ENCODE data around the gene SULF2. TPM values are rescaled to one million over a fixed set of nuclear protein-coding genes. Genes with fewer than 3 reads are reported as not detected.
"Not testable (repeated sequence)": the region's sequence is repeated elsewhere in the genome, so short reads cannot be mapped to it uniquely, and the experiment has no call there.

SULF2 gene
- total RNA-seq (1 to 10 TPM; 4.2 to 6.5 TPM), total RNA-seq (0.08 to 1.7 reads per million in 2 donors)

DNA sequence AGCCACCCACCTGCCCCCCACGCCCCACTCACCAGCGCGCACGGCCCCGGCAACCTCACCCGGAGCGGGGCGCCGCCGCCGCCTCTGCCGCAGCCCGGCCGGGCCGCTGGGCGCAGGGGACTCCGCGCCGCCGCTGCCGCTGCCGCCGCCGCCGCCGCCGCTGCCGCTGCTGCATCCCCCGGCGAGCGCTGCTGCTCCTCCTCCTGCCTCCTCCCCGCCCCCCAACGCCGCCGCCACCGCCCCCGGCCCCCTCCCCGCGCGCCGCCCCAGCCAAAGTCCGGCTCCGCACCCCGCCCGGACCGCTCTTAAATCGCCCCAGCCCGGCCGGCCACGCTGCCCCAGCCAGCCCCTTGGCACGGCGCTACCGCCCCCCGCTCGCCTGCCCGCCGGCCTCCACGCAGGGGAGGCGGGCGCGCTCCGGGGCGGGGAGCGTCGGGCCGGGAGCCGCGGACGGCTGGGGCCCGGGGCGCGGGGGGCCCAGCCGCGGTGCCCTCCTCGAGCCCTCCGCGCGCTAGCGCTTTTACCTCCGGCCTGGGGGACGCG is at the start of gene SULF2:
TSS of gene SULF2 (minus strand) at position 171 of the 543 bp plus-strand sequence. CDS start 28,118 bp downstream, outside the sequence.
- Mint-ChIP-seq H3K4me3 (peak within 1 kb of the TSS; percentile 86), H3K4me1 (peaks cover 12% of the 10 kb centered on the region), H3K27ac (no peak within 1 kb of the TSS), H3K36me3 (ENCODE audit: low read depth) (peaks cover 6% of the 10 kb centered on the region), H3K27me3 (peaks cover 75% of the 10 kb centered on the region)
- H3K9me3 ChIP-seq (ENCODE audit: control insufficient read depth, low read length, poor library complexity, severe bottlenecking), result no peaks in the 10 kb centered on the region
- ATAC-seq, result no peak
- DNase-seq, result no peak

DNA sequence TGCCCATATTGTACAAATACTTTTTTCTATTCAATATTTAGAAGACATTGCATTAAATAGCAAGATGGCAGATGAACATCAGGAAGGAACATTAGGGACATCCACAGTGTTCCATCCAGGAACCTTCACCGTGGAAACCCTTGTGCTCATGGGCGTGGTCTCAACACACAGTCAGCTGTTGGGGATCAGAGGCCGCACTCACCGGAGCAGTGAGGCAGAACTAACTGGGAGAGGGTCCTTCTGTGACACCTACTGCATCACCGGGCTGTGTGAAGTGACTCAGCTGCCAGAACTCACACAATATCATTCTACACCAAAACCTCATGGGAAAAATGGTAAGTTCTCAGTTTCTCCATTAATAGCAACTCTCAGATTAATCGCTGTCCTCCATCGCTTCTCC is 46.4 kb upstream of the SULF2 start:
- not testable (repeated sequence) for DNase-seq, H3K27ac Mint-ChIP-seq, ATAC-seq

DNA sequence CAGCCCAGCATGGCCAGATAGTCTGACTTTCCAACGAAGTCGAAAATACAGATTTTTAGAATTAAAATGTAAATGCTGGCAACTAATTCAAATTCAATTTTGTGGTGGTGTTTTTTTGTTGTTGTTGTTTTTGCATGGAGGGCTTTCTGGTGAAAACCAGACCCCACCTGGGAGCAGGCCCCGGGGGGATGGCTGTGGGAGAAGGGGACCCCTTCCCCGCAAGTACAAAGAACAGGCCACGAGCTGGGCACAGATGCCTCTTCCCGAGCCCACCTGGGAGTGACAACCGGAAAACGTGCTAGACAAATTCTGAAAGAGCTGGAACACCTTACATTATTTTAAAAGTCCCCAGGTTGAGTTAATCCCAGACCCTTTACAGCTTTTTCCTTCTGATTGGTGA is 41.4 kb upstream of the SULF2 start:
- not testable (repeated sequence) for H3K4me1 Mint-ChIP-seq; H3K4me3 Mint-ChIP-seq; H3K9me3 ChIP-seq (ENCODE audit: control insufficient read depth, low read length, poor library complexity, severe bottlenecking); H3K27ac Mint-ChIP-seq; DNase-seq; H3K36me3 Mint-ChIP-seq (ENCODE audit: low read depth); ATAC-seq
- peaks cover 26% of the 10 kb centered on the region for H3K27me3 Mint-ChIP-seq

More for the DNA sequence above, 46.4 kb upstream of the SULF2 start:
- H3K36me3 Mint-ChIP-seq (ENCODE audit: low read depth); H3K9me3 ChIP-seq (ENCODE audit: control insufficient read depth, low read length, poor library complexity, severe bottlenecking); H3K27me3 Mint-ChIP-seq; H3K4me1 Mint-ChIP-seq; H3K4me3 Mint-ChIP-seq: not testable (repeated sequence)

DNA sequence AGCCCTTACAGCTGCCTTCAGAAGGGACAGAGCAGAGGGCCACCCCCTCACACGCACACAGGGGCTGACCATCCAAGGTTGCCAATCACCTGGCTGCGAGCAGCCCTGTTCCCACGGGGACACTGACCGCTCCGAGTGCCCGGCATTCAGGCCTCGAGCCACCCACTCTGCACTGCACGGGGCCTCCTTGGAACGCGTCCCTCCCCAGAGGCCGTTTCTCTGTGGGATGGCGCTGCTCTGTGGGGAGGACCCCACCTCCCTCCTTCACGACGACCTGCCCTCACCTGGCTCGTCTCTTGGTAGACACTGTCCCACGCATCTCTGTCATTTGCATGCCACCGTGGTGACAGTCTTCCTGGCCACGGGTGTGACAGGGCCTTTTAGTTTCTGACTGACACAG is 40.7 kb upstream of the SULF2 start:
- H3K27ac Mint-ChIP-seq; H3K9me3 ChIP-seq (ENCODE audit: control insufficient read depth, low read length, poor library complexity, severe bottlenecking); ATAC-seq; H3K4me3 Mint-ChIP-seq; H3K36me3 Mint-ChIP-seq (ENCODE audit: low read depth); H3K4me1 Mint-ChIP-seq; DNase-seq: not testable (repeated sequence)
- H3K27me3 Mint-ChIP-seq, result peaks cover 33% of the 10 kb centered on the region

DNA sequence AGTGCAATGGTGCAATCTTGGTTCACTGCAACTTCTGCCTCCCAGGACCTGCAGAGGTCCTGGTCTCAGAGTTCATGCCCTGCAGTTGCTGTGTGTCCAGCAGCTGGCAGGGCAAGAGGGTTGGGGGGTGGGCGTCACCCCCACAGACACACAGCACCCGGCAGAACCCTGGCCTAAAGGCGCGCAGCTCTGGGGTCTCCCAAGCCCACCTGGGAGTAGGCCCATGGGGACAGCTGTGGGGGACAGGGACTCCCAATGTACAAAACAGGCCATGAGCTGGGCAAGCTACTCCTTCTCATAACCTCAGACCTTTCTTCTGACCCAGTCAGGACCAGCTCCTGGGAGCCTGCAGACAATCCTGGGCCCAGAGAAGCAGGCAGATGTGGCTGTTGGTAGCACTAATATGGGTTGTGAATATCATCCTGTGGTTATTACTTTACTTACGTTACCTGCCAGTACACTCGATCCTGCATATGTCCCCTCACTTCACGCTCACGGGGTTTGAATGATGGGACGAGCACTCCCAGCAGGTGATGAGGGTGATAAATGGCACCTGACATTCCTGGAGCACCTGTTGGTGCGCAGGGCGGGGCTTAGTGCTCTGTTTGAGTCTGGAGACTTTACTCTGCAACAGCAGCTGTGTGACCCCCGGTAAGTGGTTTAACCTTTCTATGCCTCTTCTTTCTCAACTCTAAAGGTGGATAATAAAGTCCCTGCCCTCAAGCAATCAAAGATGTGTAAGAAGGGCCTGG is 39.9 kb upstream of the SULF2 start:
- no peaks in the 10 kb centered on the region for H3K9me3 ChIP-seq (ENCODE audit: control insufficient read depth, low read length, poor library complexity, severe bottlenecking)
- no peaks in the 10 kb centered on the region for H3K36me3 Mint-ChIP-seq (ENCODE audit: low read depth)
- ATAC-seq (no peak), DNase-seq (no peak)
- H3K4me1 Mint-ChIP-seq, result peaks cover 4% of the 10 kb centered on the region
- peaks cover 40% of the 10 kb centered on the region for H3K27me3 Mint-ChIP-seq
- H3K27ac Mint-ChIP-seq, result no peak overlapping the region
- no peak overlapping the region for H3K4me3 Mint-ChIP-seq

DNA sequence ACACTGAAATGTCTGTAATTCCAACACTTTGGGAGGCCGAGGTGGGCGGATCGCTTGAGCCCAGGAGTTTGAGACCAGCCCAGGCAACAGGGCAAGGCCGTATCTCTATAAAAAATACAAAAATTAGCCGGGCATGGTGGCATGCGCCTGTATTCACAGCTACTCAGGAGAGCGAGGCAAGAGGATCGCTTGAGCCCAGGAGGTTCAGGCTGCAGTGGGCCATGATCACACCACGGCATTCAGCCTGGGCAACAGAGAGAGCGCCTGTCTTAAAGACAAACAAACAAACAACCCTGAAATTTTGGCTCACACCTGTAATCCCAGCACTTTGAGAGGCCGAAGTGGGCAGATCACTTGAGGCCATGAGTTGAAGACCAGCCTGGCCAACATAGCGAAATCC is 38.7 kb upstream of the SULF2 start:
- not testable (repeated sequence) for H3K27ac Mint-ChIP-seq; DNase-seq; H3K4me1 Mint-ChIP-seq; H3K36me3 Mint-ChIP-seq (ENCODE audit: low read depth); ATAC-seq; H3K9me3 ChIP-seq (ENCODE audit: control insufficient read depth, low read length, poor library complexity, severe bottlenecking); H3K4me3 Mint-ChIP-seq
- H3K27me3 Mint-ChIP-seq, result peaks cover 48% of the 10 kb centered on the region

DNA sequence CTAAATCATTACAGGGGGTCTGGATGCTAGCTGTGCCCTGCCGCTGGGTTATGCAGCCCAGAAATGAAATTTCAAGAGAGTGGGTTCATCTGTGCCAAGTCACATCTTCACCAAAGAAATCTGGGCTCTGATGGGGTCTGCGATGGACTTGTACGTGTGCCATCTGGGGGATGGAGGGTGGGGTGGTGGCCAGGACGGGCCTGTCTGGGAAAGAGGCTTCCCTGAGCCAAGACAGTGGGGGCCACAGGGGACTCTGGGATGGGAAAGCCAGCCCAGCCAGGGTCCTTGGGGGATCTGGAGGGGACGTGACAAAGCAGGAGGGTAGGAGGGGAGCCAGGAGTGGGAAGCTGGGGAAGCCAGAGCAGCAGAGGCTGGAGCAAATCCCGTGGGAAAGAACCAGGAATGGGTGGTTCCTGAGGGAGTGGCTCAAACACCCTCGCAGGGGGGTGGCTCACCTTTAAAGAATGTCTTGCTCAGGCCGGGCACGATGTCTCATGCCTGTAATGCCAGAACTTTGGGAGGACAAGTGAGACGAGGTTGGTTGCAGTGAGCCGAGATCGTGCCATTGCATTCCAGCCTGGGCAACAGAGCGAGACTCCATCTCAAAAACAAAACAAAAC is 36.3 kb upstream of the SULF2 start:
- no peak for DNase-seq
- ATAC-seq, result no peak
- no peaks in the 10 kb centered on the region for H3K9me3 ChIP-seq (ENCODE audit: control insufficient read depth, low read length, poor library complexity, severe bottlenecking)
- Mint-ChIP-seq H3K27me3 (peaks cover 70% of the 10 kb centered on the region), H3K36me3 (ENCODE audit: low read depth) (peaks cover 2% of the 10 kb centered on the region), H3K27ac (no peak overlapping the region), H3K4me1 (peaks cover 4% of the 10 kb centered on the region), H3K4me3 (no peak overlapping the region)

DNA sequence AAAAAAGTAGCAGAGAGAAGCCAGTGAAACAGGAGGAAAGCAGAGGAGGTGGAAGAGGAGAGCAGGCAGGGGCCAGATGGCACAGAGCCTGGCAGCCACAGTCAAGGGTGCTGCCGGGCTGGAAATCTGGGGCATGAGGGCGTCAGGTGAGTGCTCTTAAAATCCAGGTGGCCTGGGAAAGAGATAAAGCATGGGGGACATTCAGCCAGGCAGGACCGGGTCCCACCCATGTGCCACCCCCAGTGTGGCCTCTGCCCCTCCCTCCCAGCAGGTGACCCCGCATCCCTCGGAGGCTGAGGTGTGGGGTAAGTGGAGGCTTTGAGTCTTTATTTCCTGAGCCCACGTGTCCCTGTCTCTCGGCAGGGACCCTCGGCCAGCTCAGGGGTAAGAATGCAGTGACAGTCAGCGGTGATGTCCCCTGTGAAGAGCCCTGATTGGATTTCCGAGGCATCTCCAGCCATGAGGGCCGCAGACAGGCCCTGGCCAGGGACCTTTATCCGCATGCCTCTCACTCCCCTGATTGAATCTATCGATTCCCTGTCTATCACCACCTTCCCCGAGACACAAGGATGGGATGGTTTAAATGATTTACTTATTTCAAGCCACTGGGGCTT is 33.8 kb upstream of the SULF2 start:
- H3K27ac Mint-ChIP-seq, result no peak overlapping the region
- DNase-seq (no peak), ATAC-seq (no peak)
- peaks cover 69% of the 10 kb centered on the region for H3K27me3 Mint-ChIP-seq
- peaks cover 2% of the 10 kb centered on the region for H3K36me3 Mint-ChIP-seq (ENCODE audit: low read depth)
- H3K9me3 ChIP-seq (ENCODE audit: control insufficient read depth, low read length, poor library complexity, severe bottlenecking), result no peaks in the 10 kb centered on the region
- H3K4me1 Mint-ChIP-seq, result peaks cover 4% of the 10 kb centered on the region
- no peak overlapping the region for H3K4me3 Mint-ChIP-seq

DNA sequence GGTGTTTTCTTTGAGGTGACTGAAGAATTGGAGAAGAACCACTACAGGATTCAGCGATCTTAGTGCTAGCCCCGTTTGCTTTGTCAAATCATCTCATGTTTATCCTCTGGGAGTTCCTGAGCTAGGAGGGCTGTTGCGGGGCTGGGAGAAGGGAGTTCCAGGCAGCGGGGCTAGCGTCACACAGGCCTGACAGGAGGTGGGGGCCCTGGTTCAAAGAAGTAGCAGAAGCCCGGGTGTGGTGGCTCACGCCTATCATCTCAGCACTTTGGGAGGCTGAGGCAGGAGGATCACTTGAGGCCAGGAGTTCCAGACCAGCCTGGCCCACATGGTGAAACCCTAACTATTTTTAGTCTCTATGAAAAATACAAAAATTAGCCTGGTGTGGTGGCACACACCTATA is 33.2 kb upstream of the SULF2 start:
- peaks cover 64% of the 10 kb centered on the region for H3K27me3 Mint-ChIP-seq
- DNase-seq, result no peak
- no peaks in the 10 kb centered on the region for H3K9me3 ChIP-seq (ENCODE audit: control insufficient read depth, low read length, poor library complexity, severe bottlenecking)
- ATAC-seq, result no peak
- H3K36me3 Mint-ChIP-seq (ENCODE audit: low read depth), result peaks cover 2% of the 10 kb centered on the region
- no peak overlapping the region for H3K4me3 Mint-ChIP-seq
- H3K27ac Mint-ChIP-seq, result no peak overlapping the region
- H3K4me1 Mint-ChIP-seq, result peaks cover under 1% of the 10 kb centered on the region

DNA sequence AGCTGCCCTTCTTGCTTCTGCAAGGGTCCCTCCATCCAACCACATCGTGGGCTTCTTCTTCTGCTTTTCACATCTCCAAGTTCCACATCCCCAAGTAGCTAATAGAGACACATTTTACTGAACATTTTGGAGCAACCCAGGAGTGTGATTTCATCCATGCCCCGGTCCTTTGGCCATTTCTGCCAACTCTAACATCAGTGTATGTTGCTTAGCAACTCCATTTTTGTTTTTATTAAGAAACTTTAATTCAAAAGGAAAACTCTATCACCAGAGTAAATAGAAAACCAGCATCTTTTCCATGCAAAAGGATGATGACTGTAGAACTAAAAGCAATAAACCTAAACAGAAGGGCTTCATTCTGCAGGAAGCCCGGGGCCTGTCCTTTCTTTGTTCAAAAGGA is 32.7 kb upstream of the SULF2 start:
- no peak overlapping the region for H3K27ac Mint-ChIP-seq
- H3K27me3 Mint-ChIP-seq, result peaks cover 61% of the 10 kb centered on the region
- no peak for DNase-seq
- no peaks in the 10 kb centered on the region for H3K4me1 Mint-ChIP-seq
- H3K9me3 ChIP-seq (ENCODE audit: control insufficient read depth, low read length, poor library complexity, severe bottlenecking), result no peaks in the 10 kb centered on the region
- H3K36me3 Mint-ChIP-seq (ENCODE audit: low read depth), result peaks cover 2% of the 10 kb centered on the region
- ATAC-seq, result no peak
- H3K4me3 Mint-ChIP-seq, result no peak overlapping the region

DNA sequence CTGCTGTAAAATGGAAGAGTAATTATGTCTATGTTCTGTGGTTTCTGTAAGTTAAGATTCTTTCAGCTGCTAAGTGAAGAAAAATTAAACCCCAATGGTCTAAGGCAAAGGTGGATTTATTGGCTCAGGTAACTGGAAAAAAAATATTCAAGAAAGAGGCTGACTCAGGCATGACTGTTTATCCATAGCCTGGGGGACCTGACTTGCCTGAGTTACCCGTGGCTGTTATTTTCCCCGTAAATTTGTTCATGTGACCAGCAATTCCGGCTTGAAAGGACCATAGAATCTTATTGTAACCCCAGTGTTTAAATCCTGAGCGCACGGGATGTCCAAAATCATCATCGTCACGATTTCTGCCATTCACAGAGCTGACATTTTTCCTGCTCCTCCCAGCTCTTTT is 32.3 kb upstream of the SULF2 start:
- H3K9me3 ChIP-seq (ENCODE audit: control insufficient read depth, low read length, poor library complexity, severe bottlenecking), result no peaks in the 10 kb centered on the region
- Mint-ChIP-seq H3K4me1 (no peaks in the 10 kb centered on the region), H3K36me3 (ENCODE audit: low read depth) (peaks cover 2% of the 10 kb centered on the region), H3K27ac (no peak overlapping the region), H3K4me3 (no peak overlapping the region), H3K27me3 (peaks cover 57% of the 10 kb centered on the region)
- ATAC-seq, result no peak
- no peak for DNase-seq

DNA sequence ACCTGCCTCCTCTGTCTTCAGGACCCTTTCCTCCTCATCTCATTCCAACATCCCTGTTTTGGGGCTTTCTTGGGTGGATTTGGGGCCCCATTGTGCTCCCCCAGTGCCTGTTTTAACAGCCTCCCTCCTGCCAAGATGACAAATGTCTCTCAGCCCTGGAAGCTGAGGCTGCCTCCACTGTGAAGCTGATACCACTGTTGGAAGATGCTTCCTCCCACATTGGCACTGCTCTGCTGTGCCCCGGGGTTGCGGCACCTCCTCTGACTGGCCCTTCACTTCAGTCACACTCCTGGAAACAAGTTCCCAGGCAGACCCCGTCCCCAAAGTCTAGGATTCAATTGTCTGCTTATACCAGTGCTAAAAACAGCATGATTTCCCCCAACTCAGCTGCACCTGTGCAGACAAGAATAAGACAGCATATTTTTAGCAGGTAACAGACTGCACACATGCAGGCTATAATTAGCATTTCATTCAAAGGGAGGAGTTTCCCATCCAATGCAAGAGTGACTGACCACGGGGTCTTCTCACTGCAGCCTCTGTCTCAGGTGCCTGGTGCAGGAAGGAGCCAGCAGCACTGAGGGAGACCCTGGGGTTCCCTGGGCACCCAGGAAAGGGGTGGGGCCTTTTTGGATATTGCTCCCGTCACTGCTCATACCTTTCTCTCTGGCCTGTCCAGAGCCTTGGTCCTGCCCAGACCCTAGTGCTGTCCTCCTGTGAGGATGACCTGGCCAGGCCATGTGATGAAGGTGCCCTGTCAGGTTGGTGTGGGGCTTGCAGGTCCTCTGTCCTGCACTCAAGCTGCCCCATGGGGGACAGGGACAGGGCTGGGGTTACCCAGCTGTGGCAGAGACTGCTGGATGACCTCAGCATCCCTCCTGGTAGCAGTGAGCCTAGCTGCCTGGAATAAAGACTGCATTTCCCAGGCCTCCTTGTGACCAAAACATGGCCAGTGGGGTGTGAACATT is 31.5 kb upstream of the SULF2 start:
- H3K27me3 Mint-ChIP-seq, result peaks cover 61% of the 10 kb centered on the region
- ATAC-seq, result no peak
- no peaks in the 10 kb centered on the region for H3K9me3 ChIP-seq (ENCODE audit: control insufficient read depth, low read length, poor library complexity, severe bottlenecking)

More for the DNA sequence above, 31.5 kb upstream of the SULF2 start:
- no peak for DNase-seq
- Mint-ChIP-seq H3K36me3 (ENCODE audit: low read depth) (peaks cover 2% of the 10 kb centered on the region), H3K27ac (no peak overlapping the region), H3K4me3 (no peak overlapping the region), H3K4me1 (no peaks in the 10 kb centered on the region)
